Renal pelvis (tissue), 4 donors: ENCODE data around the gene GMDS. TPM values are rescaled to one million over a fixed set of nuclear protein-coding genes. Genes with fewer than 3 reads are reported as not detected.
"Not testable (repeated sequence)": the region's sequence is repeated elsewhere in the genome, so short reads cannot be mapped to it uniquely, and the experiment has no call there.

Experiments used
- DNase-seq: peaks from one replicate; pipeline ENCODE4 v3.0.0-alpha.2; 2013
- polyA plus RNA-seq, 3 donors: library from polyadenylated mRNA; unstranded; fragments of 120-200 nt; gene quantifications; one replicate each; pipeline ENCODE4 v1.2.1, GENCODE V29; 2013; ENCODE audit not compliant: insufficient read length in 3 of 3

The GMDS gene
- polyA plus RNA-seq, 3 donors = 66.8 to 76.2 (median 68.5) TPM

GRCh38 chr6:1870251-1870650, 375.2 kb downstream of the GMDS start:
- DNase-seq = no peak

GRCh38 chr6:1869769-1870168, 375.6 kb downstream of the GMDS start:
- DNase-seq = no peak

GRCh38 chr6:1869308-1869707, 376.1 kb downstream of the GMDS start:
- no peak for DNase-seq

GRCh38 chr6:1868561-1869261, 376.7 kb downstream of the GMDS start:
- no peak for DNase-seq

GRCh38 chr6:1867197-1867596, 378.2 kb downstream of the GMDS start:
- DNase-seq = no peak

GRCh38 chr6:1865585-1865984, 379.8 kb downstream of the GMDS start:
- DNase-seq = no peak

- peak; percentile 67 for DNase-seq
Observed at GRCh38 chr6:1864496-1864895, 380.9 kb downstream of the GMDS start.

- no peak for DNase-seq
Observed at GRCh38 chr6:1862411-1862810, 383.0 kb downstream of the GMDS start.

GRCh38 chr6:1860756-1861348, 384.6 kb downstream of the GMDS start:
- no peak for DNase-seq

- DNase-seq = no peak
Observed at GRCh38 chr6:1858859-1859258, 386.5 kb downstream of the GMDS start.

GRCh38 chr6:1858196-1858595, 387.2 kb downstream of the GMDS start:
- DNase-seq = no peak

GRCh38 chr6:1856381-1856780, 389.0 kb downstream of the GMDS start:
- no peak for DNase-seq

GRCh38 chr6:1855890-1856289, 389.5 kb downstream of the GMDS start:
- DNase-seq = no peak

- DNase-seq = no peak
Observed at GRCh38 chr6:1854296-1854695, 391.1 kb downstream of the GMDS start.

- DNase-seq = no peak
Observed at GRCh38 chr6:1853761-1854160, 391.6 kb downstream of the GMDS start.

GRCh38 chr6:1851681-1852456, 393.5 kb downstream of the GMDS start:
- no peak for DNase-seq

- no peak for DNase-seq
Observed at GRCh38 chr6:1850840-1851157, 394.6 kb downstream of the GMDS start.

- no peak for DNase-seq
Observed at GRCh38 chr6:1850121-1850839, 395.1 kb downstream of the GMDS start.

- no peak for DNase-seq
Observed at GRCh38 chr6:1849691-1850090, 395.7 kb downstream of the GMDS start.

GRCh38 chr6:1848752-1849151, 396.7 kb downstream of the GMDS start:
- no peak for DNase-seq

- no peak for DNase-seq
Observed at GRCh38 chr6:1846611-1847010, 398.8 kb downstream of the GMDS start.

GRCh38 chr6:1845543-1845942, 399.9 kb downstream of the GMDS start:
- DNase-seq = not testable (repeated sequence)

GRCh38 chr6:1842334-1842733, 403.1 kb downstream of the GMDS start:
- no peak for DNase-seq
